Hepatocyte (in vitro differentiated cells): Measurements from ENCODE around the gene OR2Z1.
"Not testable (repeated sequence)": the region's sequence is repeated elsewhere in the genome, so short reads cannot be mapped to it uniquely, and the experiment has no call there.

ENCODE experiments used
- EZH2 ChIP-seq: fragments of 200-600 bp; sonication (generic); IDR thresholded peaks from 2 replicates; pipeline ENCODE4 v1.6.1; 2016; ENCODE audit warnings: antibody characterized with exemption, mild to moderate bottlenecking, borderline replicate concordance
- EZH2phosphoT487 ChIP-seq: fragments of 200-600 bp; sonication (generic); IDR thresholded peaks from one replicate; pipeline ENCODE4 v1.6.1; 2018; ENCODE audit warnings: antibody characterized with exemption, mild to moderate bottlenecking, low read depth, moderate library complexity; ENCODE audit not compliant: unreplicated experiment, severe bottlenecking
- TF ChIP-seq, protein P1 (sequence below): fragments of 200-600 bp; sonication (generic); IDR thresholded peaks from 2 replicates; pipeline ENCODE4 v1.5.1; 2016; ENCODE audit warnings: antibody characterized with exemption, mild to moderate bottlenecking; ENCODE audit not compliant: poor library complexity

DNA sequence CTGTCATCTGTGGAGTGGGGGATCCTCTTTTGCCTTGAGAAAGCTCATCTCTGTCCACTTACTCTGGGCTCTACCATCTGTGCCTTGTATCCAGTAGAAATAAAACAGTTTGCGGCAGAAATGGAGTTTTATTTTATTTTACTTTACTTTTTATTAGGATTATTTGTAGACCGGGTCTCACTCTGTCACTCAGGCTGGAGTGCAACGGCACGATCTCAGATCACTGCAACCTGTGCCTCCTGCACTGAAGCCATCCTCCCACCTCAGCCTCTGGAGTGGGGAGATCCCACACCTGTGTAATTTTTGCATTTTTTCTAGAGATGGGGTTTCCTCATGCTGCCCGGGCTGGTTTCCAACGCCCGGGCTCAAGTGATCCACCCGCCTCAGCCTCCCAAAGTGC lies 47.8 kb downstream of the OR2Z1 start:
- TF ChIP-seq EZH2, EZH2phosphoT487: not testable (repeated sequence)
- TF ChIP-seq, protein P1, sequence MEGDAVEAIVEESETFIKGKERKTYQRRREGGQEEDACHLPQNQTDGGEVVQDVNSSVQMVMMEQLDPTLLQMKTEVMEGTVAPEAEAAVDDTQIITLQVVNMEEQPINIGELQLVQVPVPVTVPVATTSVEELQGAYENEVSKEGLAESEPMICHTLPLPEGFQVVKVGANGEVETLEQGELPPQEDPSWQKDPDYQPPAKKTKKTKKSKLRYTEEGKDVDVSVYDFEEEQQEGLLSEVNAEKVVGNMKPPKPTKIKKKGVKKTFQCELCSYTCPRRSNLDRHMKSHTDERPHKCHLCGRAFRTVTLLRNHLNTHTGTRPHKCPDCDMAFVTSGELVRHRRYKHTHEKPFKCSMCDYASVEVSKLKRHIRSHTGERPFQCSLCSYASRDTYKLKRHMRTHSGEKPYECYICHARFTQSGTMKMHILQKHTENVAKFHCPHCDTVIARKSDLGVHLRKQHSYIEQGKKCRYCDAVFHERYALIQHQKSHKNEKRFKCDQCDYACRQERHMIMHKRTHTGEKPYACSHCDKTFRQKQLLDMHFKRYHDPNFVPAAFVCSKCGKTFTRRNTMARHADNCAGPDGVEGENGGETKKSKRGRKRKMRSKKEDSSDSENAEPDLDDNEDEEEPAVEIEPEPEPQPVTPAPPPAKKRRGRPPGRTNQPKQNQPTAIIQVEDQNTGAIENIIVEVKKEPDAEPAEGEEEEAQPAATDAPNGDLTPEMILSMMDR: not testable (repeated sequence)
